Measurements from ENCODE around the gene DES.

The DES gene

GRCh38 chr2:219426534-219427136 lies 8.5 kb downstream of the DES start:
- H3K4me3 ChIP-seq = no peak overlapping the region
- H3K27ac ChIP-seq = peak overlapping the region; percentile 32 to 96
- no peaks in the 10 kb centered on the region for H3K27me3 ChIP-seq
- intact Hi-C loops (cut with DNase I; ENCODE audit: low total_unique reads) = no loop called here
- peaks cover 10 to 23% (median 10%) of the 10 kb centered on the region in 3 donors for H3K36me3 ChIP-seq
- H3K9me3 ChIP-seq = no peaks in the 10 kb centered on the region
- H3K4me1 ChIP-seq = peaks cover 0 to 36% (median 3%) of the 10 kb centered on the region in 4 donors
- TF ChIP-seq, protein P1, sequence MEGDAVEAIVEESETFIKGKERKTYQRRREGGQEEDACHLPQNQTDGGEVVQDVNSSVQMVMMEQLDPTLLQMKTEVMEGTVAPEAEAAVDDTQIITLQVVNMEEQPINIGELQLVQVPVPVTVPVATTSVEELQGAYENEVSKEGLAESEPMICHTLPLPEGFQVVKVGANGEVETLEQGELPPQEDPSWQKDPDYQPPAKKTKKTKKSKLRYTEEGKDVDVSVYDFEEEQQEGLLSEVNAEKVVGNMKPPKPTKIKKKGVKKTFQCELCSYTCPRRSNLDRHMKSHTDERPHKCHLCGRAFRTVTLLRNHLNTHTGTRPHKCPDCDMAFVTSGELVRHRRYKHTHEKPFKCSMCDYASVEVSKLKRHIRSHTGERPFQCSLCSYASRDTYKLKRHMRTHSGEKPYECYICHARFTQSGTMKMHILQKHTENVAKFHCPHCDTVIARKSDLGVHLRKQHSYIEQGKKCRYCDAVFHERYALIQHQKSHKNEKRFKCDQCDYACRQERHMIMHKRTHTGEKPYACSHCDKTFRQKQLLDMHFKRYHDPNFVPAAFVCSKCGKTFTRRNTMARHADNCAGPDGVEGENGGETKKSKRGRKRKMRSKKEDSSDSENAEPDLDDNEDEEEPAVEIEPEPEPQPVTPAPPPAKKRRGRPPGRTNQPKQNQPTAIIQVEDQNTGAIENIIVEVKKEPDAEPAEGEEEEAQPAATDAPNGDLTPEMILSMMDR (IDR thresholded peaks at IDR 0.05) = no peak
- peak in 1 of 2 donors; percentile 42 for DNase-seq

DNA sequence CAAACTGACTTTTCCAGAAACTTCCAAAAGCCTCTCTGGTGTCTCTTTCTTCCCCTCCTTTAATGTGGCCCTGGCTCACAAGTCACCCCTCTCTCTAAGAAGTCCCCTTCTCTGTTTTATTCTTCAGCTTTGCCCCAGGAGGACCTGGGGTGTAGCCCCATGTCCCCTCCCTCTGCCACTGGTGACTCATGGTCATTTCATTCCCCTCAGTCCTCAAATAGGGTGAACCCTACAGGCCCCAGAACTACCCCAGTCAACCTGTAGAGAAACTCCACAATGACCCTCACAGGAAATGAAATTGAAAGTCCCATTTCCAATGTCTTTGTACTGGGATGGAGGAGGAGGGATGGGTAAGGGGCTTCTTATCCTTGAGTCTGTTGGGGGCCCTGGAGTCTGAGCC lies 10.3 kb downstream of the DES start:
- H3K27ac ChIP-seq = peak overlapping the region; percentile 96 to 97
- DNase-seq = no peak
- intact Hi-C loops (cut with DNase I; ENCODE audit: low total_unique reads) = no loop called here
- H3K27me3 ChIP-seq = no peaks in the 10 kb centered on the region
- TF ChIP-seq, protein P1 (IDR thresholded peaks at IDR 0.05) = no peak
- no peak overlapping the region for H3K4me3 ChIP-seq
- no peaks in the 10 kb centered on the region for H3K9me3 ChIP-seq
- peaks cover 0 to 34% (median 3%) of the 10 kb centered on the region in 4 donors for H3K4me1 ChIP-seq
- peaks cover 6 to 18% (median 10%) of the 10 kb centered on the region in 3 donors for H3K36me3 ChIP-seq

DNA sequence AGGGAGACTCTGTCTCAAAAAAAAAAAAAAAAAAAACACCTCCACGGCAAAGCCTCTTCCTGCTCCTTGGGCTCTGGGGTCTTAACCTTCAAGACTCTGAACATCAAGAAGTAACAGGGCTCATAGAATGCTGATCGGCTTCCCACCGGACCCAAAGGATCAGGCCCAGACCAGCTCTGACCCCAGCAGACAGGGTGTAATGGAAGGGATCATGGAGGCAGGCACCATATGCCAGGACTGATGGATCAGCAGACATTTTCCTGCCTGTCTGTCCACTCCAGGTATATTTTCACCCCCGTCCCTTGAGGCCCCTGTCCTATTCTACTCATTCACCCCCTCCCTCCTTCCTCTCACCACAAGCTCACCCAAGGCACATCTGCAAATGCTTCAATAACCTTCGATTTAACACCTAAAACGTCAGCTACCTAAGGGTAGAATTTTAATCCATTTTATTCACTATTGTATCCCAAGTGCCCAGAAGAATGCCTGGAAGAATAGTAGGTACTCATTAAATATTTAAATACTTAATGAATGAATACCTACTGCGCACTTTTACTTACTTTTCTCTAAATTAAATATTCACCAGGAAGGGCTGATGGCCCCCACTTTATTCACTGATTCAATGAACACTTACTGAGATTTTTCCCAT lies 11.9 kb downstream of the DES start:
- Histone ChIP-seq H3K27me3 (no peaks in the 10 kb centered on the region), H3K27ac (peak overlapping the region; percentile 96 to 97), H3K9me3 (no peaks in the 10 kb centered on the region), H3K4me3 (no peak overlapping the region), H3K4me1 (peaks cover 0 to 41% (median 15%) of the 10 kb centered on the region in 4 donors), H3K36me3 (peaks cover 6 to 12% (median 10%) of the 10 kb centered on the region in 3 donors)
- DNase-seq = no peak
- intact Hi-C loops (cut with DNase I; ENCODE audit: low total_unique reads) = no loop called here
- TF ChIP-seq, protein P1 (IDR thresholded peaks at IDR 0.05) = no peak

DNA sequence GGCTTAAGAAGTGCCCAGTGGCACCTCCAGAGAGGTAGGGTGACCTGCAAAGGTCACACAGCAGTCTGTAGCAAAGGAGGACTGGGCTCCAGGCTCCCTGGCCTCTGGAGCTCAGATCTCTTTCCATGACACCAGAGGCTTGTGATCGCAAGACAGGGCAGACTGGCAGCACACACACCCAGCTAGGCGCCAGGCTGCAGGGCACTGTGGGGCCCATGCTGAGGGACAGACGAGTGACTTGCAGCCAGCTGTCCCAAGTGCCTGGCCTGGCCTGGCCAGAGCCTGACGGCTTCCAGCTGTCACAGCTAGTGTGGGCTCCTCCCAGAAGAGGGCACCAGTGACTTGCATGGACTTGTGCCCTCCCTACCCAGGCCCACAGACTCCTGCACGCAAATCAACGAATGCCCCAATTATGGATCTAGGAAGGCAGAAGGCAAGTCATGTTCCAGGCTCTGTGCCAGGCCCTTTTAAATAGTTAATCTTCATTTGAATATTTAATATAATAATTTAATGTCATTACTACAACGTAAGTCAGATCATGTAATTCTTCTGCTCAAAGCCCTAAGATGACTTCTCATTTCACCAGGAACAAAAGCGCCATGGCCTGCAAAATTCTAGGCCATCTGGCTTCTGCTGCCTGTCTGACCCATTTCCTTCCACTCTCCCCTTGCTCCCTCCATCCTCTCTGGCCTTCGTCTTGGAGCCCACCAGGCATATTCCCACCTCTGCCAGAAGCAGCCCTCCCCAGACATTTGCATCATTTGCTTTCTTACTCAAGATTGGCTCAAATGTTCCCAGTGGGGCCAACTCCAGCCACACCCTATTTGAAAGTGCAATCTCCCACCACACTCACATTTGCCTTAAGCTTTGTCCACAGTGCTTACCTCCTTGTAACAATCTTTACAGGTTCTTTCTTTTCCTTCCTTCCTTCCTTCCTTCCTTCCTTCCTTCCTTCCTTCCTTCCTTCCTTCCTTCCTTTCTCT lies 12.7 kb downstream of the DES start:
- intact Hi-C loops (cut with DNase I; ENCODE audit: low total_unique reads) = no loop called here
- peak; percentile 23 to 88 for DNase-seq
- H3K9me3 ChIP-seq = no peaks in the 10 kb centered on the region
- H3K27me3 ChIP-seq = no peaks in the 10 kb centered on the region
- peak overlapping the region; percentile 96 to 97 for H3K27ac ChIP-seq
- H3K36me3 ChIP-seq = peaks cover 0 to 4% (median 3%) of the 10 kb centered on the region in 3 donors
- TF ChIP-seq, protein P1 (IDR thresholded peaks at IDR 0.05) = peak; percentile 45 to 46
- no peak overlapping the region for H3K4me3 ChIP-seq
- H3K4me1 ChIP-seq = peaks cover 0 to 49% (median 20%) of the 10 kb centered on the region in 4 donors

- H3K4me3 ChIP-seq = peak overlapping the region; percentile 45 to 47
- peak in 1 of 2 donors; percentile 89 for DNase-seq
- TF ChIP-seq, protein P1 (IDR thresholded peaks at IDR 0.05) = peak; percentile 50 to 60
- H3K4me1 ChIP-seq = peaks cover 0 to 77% (median 32%) of the 10 kb centered on the region in 4 donors
- H3K27ac ChIP-seq = peak overlapping the region; percentile 96 to 97
- H3K27me3 ChIP-seq = no peaks in the 10 kb centered on the region
- H3K9me3 ChIP-seq = no peaks in the 10 kb centered on the region
- no peaks in the 10 kb centered on the region for H3K36me3 ChIP-seq
- intact Hi-C loops (cut with DNase I; ENCODE audit: low total_unique reads) = loop anchor here (2.0 kb wide), 1 partner anchor 19 kb away; no protein-coding TSS in a partner anchor
These were observed 15.7 kb downstream of the DES start for GRCh38 chr2:219433666-219434467.
